B cell (primary cell): ENCODE data around the gene OR2C3.

Source experiments
- EZH2 ChIP-seq: IDR thresholded peaks from 2 replicates; pipeline ENCODE4 v1.6.1; 2012; ENCODE audit warnings: borderline replicate concordance, low read depth, mild to moderate bottlenecking, moderate library complexity, low read length; ENCODE audit not compliant: insufficient read depth, poor library complexity, severe bottlenecking
- TF ChIP-seq, protein P1 (sequence below): fragments of 200-600 bp; IDR thresholded peaks from one replicate; pipeline ENCODE4 v1.8.0; 2022; ENCODE audit warnings: antibody characterized with exemption, mild to moderate bottlenecking

- TF ChIP-seq, protein P1, sequence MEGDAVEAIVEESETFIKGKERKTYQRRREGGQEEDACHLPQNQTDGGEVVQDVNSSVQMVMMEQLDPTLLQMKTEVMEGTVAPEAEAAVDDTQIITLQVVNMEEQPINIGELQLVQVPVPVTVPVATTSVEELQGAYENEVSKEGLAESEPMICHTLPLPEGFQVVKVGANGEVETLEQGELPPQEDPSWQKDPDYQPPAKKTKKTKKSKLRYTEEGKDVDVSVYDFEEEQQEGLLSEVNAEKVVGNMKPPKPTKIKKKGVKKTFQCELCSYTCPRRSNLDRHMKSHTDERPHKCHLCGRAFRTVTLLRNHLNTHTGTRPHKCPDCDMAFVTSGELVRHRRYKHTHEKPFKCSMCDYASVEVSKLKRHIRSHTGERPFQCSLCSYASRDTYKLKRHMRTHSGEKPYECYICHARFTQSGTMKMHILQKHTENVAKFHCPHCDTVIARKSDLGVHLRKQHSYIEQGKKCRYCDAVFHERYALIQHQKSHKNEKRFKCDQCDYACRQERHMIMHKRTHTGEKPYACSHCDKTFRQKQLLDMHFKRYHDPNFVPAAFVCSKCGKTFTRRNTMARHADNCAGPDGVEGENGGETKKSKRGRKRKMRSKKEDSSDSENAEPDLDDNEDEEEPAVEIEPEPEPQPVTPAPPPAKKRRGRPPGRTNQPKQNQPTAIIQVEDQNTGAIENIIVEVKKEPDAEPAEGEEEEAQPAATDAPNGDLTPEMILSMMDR: no peak
- no peak for TF ChIP-seq EZH2
Observed at GRCh38 chr1:247561711-247562110, 25.5 kb upstream of the OR2C3 start.
